PC-9 (cell line): Measurements from ENCODE around the gene TSHZ3.

Experiments used
- CTCF ChIP-seq: fragments of 200-600 bp; sonication (generic); conservative IDR thresholded peaks from 2 replicates; pipeline ENCODE4 v1.6.1; 2017; ENCODE audit warnings: mixed run types, antibody characterized with exemption, mild to moderate bottlenecking, moderate library complexity
- EZH2 ChIP-seq: fragments of 200-600 bp; sonication (generic); IDR thresholded peaks from 2 replicates; pipeline ENCODE4 v1.8.0; 2017; ENCODE audit warnings: antibody characterized with exemption, low read depth

GRCh38 chr19:31383553-31383952 is 34.3 kb upstream of the TSHZ3 start:
- TF ChIP-seq CTCF = no peak
- no peak for TF ChIP-seq EZH2
